Epithelial cell of prostate (primary cell): ENCODE measurements around the gene ALDH18A1.
"Not testable (repeated sequence)": the region's sequence is repeated elsewhere in the genome, so short reads cannot be mapped to it uniquely, and the experiment has no call there.

Source experiments
- DNase-seq: peaks from one replicate; pipeline ENCODE4 v3.0.0-alpha.2; 2011; ENCODE audit warnings: low read depth, low spot score
- H3K27ac ChIP-seq: fragments of 450-650 bp; 2 replicates; pipeline ENCODE4 v1.5.1; 2017; ENCODE audit warnings: mild to moderate bottlenecking

ALDH18A1 gene

GRCh38 chr10:95656291-95657164, at the start of gene ALDH18A1:
Gene ALDH18A1, minus strand, starts transcription at chr10:95656711. Its CDS starts 3,334 bp downstream, at chr10:95653377.
- peak within 1 kb of the TSS; percentile 5 for H3K27ac ChIP-seq
- peak; percentile 8 for DNase-seq

GRCh38 chr10:95698415-95698814, 41.9 kb upstream of the ALDH18A1 start:
- H3K27ac ChIP-seq, result no peak overlapping the region
- no peak for DNase-seq

GRCh38 chr10:95697429-95697828, 40.9 kb upstream of the ALDH18A1 start:
- DNase-seq, result no peak
- H3K27ac ChIP-seq, result no peak overlapping the region

GRCh38 chr10:95694665-95695064, 38.2 kb upstream of the ALDH18A1 start:
- no peak overlapping the region for H3K27ac ChIP-seq
- DNase-seq, result no peak

- DNase-seq, result peak; percentile 98
- H3K27ac ChIP-seq, result peak within 1 kb of the TSS; percentile 39
Measured at GRCh38 chr10:95693668-95694534, 37.4 kb upstream of the ALDH18A1 start, which contains the start of gene TCTN3. Gene TCTN3, minus strand, starts transcription at chr10:95693927. Its CDS starts 28 bp downstream, at chr10:95693899.

GRCh38 chr10:95693071-95693667, 36.7 kb upstream of the ALDH18A1 start:
- H3K27ac ChIP-seq, result peak overlapping the region; percentile 39
- no peak for DNase-seq

GRCh38 chr10:95691281-95691680, 34.8 kb upstream of the ALDH18A1 start:
- DNase-seq, result no peak
- H3K27ac ChIP-seq, result no peak overlapping the region

GRCh38 chr10:95688648-95689047, 32.1 kb upstream of the ALDH18A1 start:
- no peak for DNase-seq
- no peak overlapping the region for H3K27ac ChIP-seq

GRCh38 chr10:95683966-95684365, 27.5 kb upstream of the ALDH18A1 start:
- no peak for DNase-seq
- H3K27ac ChIP-seq, result no peak overlapping the region

- H3K27ac ChIP-seq, result no peak overlapping the region
- no peak for DNase-seq
Measured at GRCh38 chr10:95675403-95676116, 19.0 kb upstream of the ALDH18A1 start.

- DNase-seq, result no peak
Measured at GRCh38 chr10:95674643-95675042, 18.1 kb upstream of the ALDH18A1 start.

GRCh38 chr10:95672641-95673040, 16.1 kb upstream of the ALDH18A1 start:
- not testable (repeated sequence) for H3K27ac ChIP-seq, DNase-seq

More at GRCh38 chr10:95674643-95675042, 18.1 kb upstream of the ALDH18A1 start:
- H3K27ac ChIP-seq, result no peak overlapping the region

GRCh38 chr10:95664543-95664942, 8.0 kb upstream of the ALDH18A1 start:
- no peak overlapping the region for H3K27ac ChIP-seq
- no peak for DNase-seq

- no peak for DNase-seq
- no peak overlapping the region for H3K27ac ChIP-seq
Measured at GRCh38 chr10:95663496-95663895, 7.0 kb upstream of the ALDH18A1 start.

- H3K27ac ChIP-seq, result no peak overlapping the region
- DNase-seq, result no peak
Measured at GRCh38 chr10:95661818-95662217, 5.3 kb upstream of the ALDH18A1 start.

- H3K27ac ChIP-seq, result no peak overlapping the region
- no peak for DNase-seq
Measured at GRCh38 chr10:95660283-95660682, 3.8 kb upstream of the ALDH18A1 start.

GRCh38 chr10:95657250-95657649, 739 bp upstream of the ALDH18A1 start:
- no peak overlapping the region for H3K27ac ChIP-seq
- DNase-seq, result no peak

GRCh38 chr10:95655571-95656290, 780 bp downstream of the ALDH18A1 start:
- no peak for DNase-seq
- H3K27ac ChIP-seq, result peak overlapping the region; percentile 5

- DNase-seq, result no peak
- H3K27ac ChIP-seq, result no peak overlapping the region
Measured at GRCh38 chr10:95653895-95654294, 2.6 kb downstream of the ALDH18A1 start.
